K562 (cell line): ENCODE results near the gene EAF2. TPM values are rescaled to one million over a fixed set of nuclear protein-coding genes. Genes with fewer than 3 reads are reported as not detected.
A peak's percentile ranks its signal among the peaks of the same experiment; 100 is the strongest.

Experiments
- ATF1 ChIP-seq, 2 experiments: fragments of 450-650 bp in 1 of 2; IDR thresholded peaks; 2 replicates each; pipeline ENCODE4 v1.6.1; 2016; ENCODE audit warnings: missing compliant biosample characterization in 1 of 2, missing genetic modification characterization in 1 of 2
- FOXA3 ChIP-seq, 2 experiments: fragments of 450-650 bp in 1 of 2; sonication (generic) in 1 of 2; formaldehyde crosslinking; IDR thresholded peaks in 1 of 2; conservative IDR thresholded peaks in 1 of 2; 2 replicates each; pipeline versions ENCODE4 v1.4.0 to v1.8.0; 2020 to 2022; ENCODE audit warnings: mild to moderate bottlenecking in 2 of 2, missing genetic modification reagents in 1 of 2
- FOXJ3 ChIP-seq: sonication (generic); formaldehyde crosslinking; IDR thresholded peaks from 2 replicates; pipeline ENCODE4 v1.4.0; 2020; ENCODE audit warnings: mild to moderate bottlenecking, missing genetic modification reagents
- HDGF ChIP-seq: fragments of 450-650 bp; IDR thresholded peaks from 2 replicates; pipeline ENCODE4 v1.6.1; 2016
- KDM2B ChIP-seq: fragments of 250-450 bp; sonication (Bioruptor Pico); IDR thresholded peaks from 2 replicates; pipeline ENCODE4 v1.8.0; 2021; ENCODE audit warnings: mild to moderate bottlenecking, moderate library complexity
- KLF13 ChIP-seq: fragments of 450-650 bp; IDR thresholded peaks from 2 replicates; pipeline ENCODE4 v1.6.1; 2016; ENCODE audit warnings: missing genetic modification characterization, low read depth, mild to moderate bottlenecking, missing compliant biosample characterization, moderate library complexity, borderline replicate concordance
- MAFG ChIP-seq: fragments of 450-650 bp; conservative IDR thresholded peaks from 2 replicates; pipeline ENCODE4 v1.6.1; 2016; ENCODE audit warnings: missing genetic modification characterization, missing compliant biosample characterization
- PTTG1 ChIP-seq: fragments of 450-650 bp; IDR thresholded peaks from 2 replicates; pipeline ENCODE4 v1.6.1; 2016; ENCODE audit warnings: low read depth, mild to moderate bottlenecking, missing genetic modification characterization, missing compliant biosample characterization
- RUNX1 ChIP-seq: sonication (generic); IDR thresholded peaks from 2 replicates; pipeline ENCODE4 v1.6.1; 2016; ENCODE audit warnings: antibody characterized with exemption, low read depth
- SAFB2 ChIP-seq: fragments of 200-400 bp; formaldehyde crosslinking; IDR thresholded peaks from 2 replicates; pipeline ENCODE4 v1.6.1; 2018; ENCODE audit warnings: borderline replicate concordance, low read length, low read depth, moderate library complexity; ENCODE audit not compliant: severe bottlenecking
- SIN3A ChIP-seq, 2 experiments: fragments of 150-350 bp in 1 of 2; IDR thresholded peaks; 2 replicates each; pipeline ENCODE4 v1.6.1; 2011 to 2016; ENCODE audit warnings: borderline replicate concordance in 2 of 2, low read depth in 2 of 2, low read length in 2 of 2, mild to moderate bottlenecking in 2 of 2, moderate library complexity in 2 of 2; ENCODE audit not compliant: control insufficient read depth in 1 of 2
- SP2 ChIP-seq: IDR thresholded peaks from 2 replicates; pipeline ENCODE4 v1.6.1; 2011; ENCODE audit warnings: mild to moderate bottlenecking, low read depth, low read length, moderate library complexity; ENCODE audit not compliant: poor library complexity, severe bottlenecking; ENCODE audit errors: extremely low read depth
- SUPT5H ChIP-seq: fragments of 450-650 bp; IDR thresholded peaks from 2 replicates; pipeline ENCODE4 v1.6.1; 2016
- TAF1 ChIP-seq: IDR thresholded peaks from 2 replicates; pipeline ENCODE4 v1.6.1; 2011; ENCODE audit warnings: mild to moderate bottlenecking, low read length, moderate library complexity; ENCODE audit not compliant: insufficient read depth, control insufficient read depth, severe bottlenecking; ENCODE audit errors: extremely low read depth
- TCF7 ChIP-seq: sonication (generic); IDR thresholded peaks from 2 replicates; pipeline ENCODE4 v1.6.1; 2016; ENCODE audit warnings: antibody characterized with exemption, borderline replicate concordance
- ZFX ChIP-seq: sonication (generic); formaldehyde crosslinking; IDR thresholded peaks from 2 replicates; pipeline ENCODE4 v1.8.0; 2022; ENCODE audit warnings: mild to moderate bottlenecking, missing genetic modification reagents, moderate library complexity
- ZKSCAN8 ChIP-seq: fragments of 200-800 bp; sonication (Bioruptor generic); IDR thresholded peaks from 2 replicates; pipeline ENCODE4 v1.6.1; 2016; ENCODE audit warnings: missing genetic modification characterization, missing compliant biosample characterization
- ZNF24 ChIP-seq: fragments of 450-650 bp; IDR thresholded peaks from 2 replicates; pipeline ENCODE4 v1.6.1; 2016
- ZNF398 ChIP-seq: fragments of 250-450 bp; sonication (Bioruptor Pico); IDR thresholded peaks from 2 replicates; pipeline ENCODE4 v1.8.0; 2021; ENCODE audit warnings: moderate library complexity, mild to moderate bottlenecking, inconsistent platforms
- ZNF699 ChIP-seq: fragments of 250-450 bp; sonication (Bioruptor Pico); IDR thresholded peaks from 2 replicates; pipeline ENCODE4 v1.8.0; 2021; ENCODE audit warnings: mild to moderate bottlenecking, moderate library complexity; ENCODE audit not compliant: insufficient replicate concordance
- polyA plus RNA-seq, 8 experiments: library from polyadenylated mRNA; depleted of rRNA in 4 of 8; stranded (reverse) in 5 of 8; unstranded in 3 of 8; fragments of >200 nt; fragmentation: Nextera tagmentation in 2 of 8; fragmentation: Illumina TruSeq in 1 of 8; extraction: Ambion mirVana in 2 of 8; extraction: Trizol in 1 of 8; gene quantifications; 2 replicates each; pipeline versions ENCODE4 v1.2.1 to v1.2.3, GENCODE V29; 2011 to 2014; ENCODE audit warnings: inconsistent platforms in 1 of 8, missing spikeins in 1 of 8
- total RNA-seq, 7 experiments: library from RNA; depleted of rRNA in 6 of 7; stranded (reverse); fragments of >200 nt in 6 of 7; fragmentation: Illumina TruSeq in 2 of 7; extraction: Trizol in 2 of 7; gene quantifications; 2 replicates each; pipeline versions ENCODE4 v1.2.1 to v1.2.3, GENCODE V29; 2011 to 2021; ENCODE audit warnings: low replicate concordance in 1 of 7
- TF ChIP-seq, protein P1 (sequence below), 2 experiments: IDR thresholded peaks; 2 replicates each; pipeline ENCODE4 v1.6.1; 2011; ENCODE audit warnings: borderline replicate concordance in 1 of 2, control low read depth in 1 of 2, low read depth in 1 of 2, low read length in 1 of 2, mild to moderate bottlenecking in 1 of 2, mixed read lengths in 1 of 2, moderate library complexity in 1 of 2; ENCODE audit not compliant: insufficient read depth in 1 of 2, insufficient read length in 1 of 2, poor library complexity in 1 of 2, severe bottlenecking in 1 of 2; ENCODE audit errors: extremely low read depth in 1 of 2

The EAF2 gene
- total and polyA plus RNA-seq, 9 of the 15 experiments (the other 6 are each of a cell fraction or from before 2014, with no cell fraction given), result 3.8 to 17.3 (median 6.9) TPM

DNA sequence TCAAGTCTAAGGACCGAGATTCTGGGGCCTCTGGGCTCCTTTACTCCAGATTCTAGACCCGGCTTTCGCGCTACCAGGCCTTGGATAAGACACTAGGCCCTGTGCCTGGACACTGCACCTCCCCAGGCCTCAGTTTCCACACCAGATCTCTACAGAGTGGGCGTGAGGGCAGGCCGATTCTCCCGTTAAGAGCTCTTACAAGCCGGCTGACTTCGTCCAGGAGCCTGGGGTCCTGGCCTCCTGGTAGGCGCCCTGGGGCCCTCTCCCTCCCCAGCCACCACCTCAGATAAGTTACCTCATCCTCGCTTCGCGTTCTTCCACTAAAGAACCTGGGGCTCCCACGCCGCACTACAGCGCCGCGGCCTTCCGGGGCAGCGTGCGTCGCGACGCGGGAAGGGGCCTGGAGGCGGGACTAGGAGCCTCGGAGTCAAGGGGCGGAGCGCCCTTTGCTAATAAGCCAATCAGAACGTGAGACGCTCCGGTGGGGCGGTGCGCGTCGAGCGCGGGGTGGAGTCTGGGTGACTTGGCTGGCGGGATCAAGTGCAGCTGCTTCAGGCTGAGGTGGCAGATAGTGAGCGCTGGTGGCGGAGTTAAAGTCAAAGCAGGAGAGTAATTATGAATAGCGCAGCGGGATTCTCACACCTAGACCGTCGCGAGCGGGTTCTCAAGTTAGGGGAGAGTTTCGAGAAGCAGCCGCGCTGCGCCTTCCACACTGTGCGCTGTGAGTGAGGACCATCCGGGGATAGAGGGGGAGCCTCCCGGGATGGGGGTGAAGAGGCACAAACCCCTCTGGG lies at the start of gene EAF2, which contains the start of gene IQCB1 (continued):
- no peak for TF ChIP-seq RUNX1
- no peak for TF ChIP-seq ATF1 (CRISPR knock-in tag; IDR thresholded peaks at IDR 0.05)
- peak; percentile 82 for TF ChIP-seq ATF1 (tag; IDR thresholded peaks at IDR 0.05)
- TF ChIP-seq SUPT5H, result peak; percentile 74
- TF ChIP-seq ZNF398 (CRISPR knock-in tag), result no peak
- TF ChIP-seq MAFG, result 0 out of 2 replicates have a peak, but pooled peaks have one; percentile 9
- TF ChIP-seq TCF7, result no peak
- peak; percentile 42; the same call in 1 of the 2 replicates for TF ChIP-seq KDM2B
- no peak for TF ChIP-seq ZNF699 (CRISPR knock-in tag)
- TF ChIP-seq, protein P1, sequence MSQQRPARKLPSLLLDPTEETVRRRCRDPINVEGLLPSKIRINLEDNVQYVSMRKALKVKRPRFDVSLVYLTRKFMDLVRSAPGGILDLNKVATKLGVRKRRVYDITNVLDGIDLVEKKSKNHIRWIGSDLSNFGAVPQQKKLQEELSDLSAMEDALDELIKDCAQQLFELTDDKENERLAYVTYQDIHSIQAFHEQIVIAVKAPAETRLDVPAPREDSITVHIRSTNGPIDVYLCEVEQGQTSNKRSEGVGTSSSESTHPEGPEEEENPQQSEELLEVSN (IDR thresholded peaks at IDR 0.05; ENCODE audit: borderline replicate concordance in 1 of 2, extremely low read depth in 1 of 2, insufficient read depth in 1 of 2, insufficient read length in 1 of 2, low read depth in 1 of 2, low read length in 1 of 2, poor library complexity in 1 of 2, severe bottlenecking in 1 of 2), result peak; percentile 93 to 95
- 0 out of 2 replicates have a peak, but pooled peaks have one; percentile 20 for TF ChIP-seq KLF13
- no peak for TF ChIP-seq PTTG1 (tag)
- TF ChIP-seq SAFB2, result no peak
- TF ChIP-seq ZNF24, result peak; percentile 44; the same call in 1 of the 2 replicates
- TF ChIP-seq ZKSCAN8 (CRISPR knock-in tag), result no peak
- peak; percentile 84 for TF ChIP-seq TAF1
- peak in 1 of 2 experiments; percentile 48; a peak in 1 of 4 replicates for TF ChIP-seq SIN3A (IDR thresholded peaks at IDR 0.05; ENCODE audit: borderline replicate concordance in 2 of 2, control insufficient read depth in 1 of 2, low read depth in 2 of 2, low read length in 2 of 2)
- peak; percentile 98 for TF ChIP-seq ZFX (CRISPR knock-in tag)
- no peak for TF ChIP-seq FOXJ3 (CRISPR knock-in tag)
- peak; percentile 17 for TF ChIP-seq SP2
- no peak for TF ChIP-seq FOXA3 (CRISPR knock-in tag; conservative IDR thresholded peaks at IDR 0.05 in 1 of 2, IDR thresholded peaks at IDR 0.05 in 1 of 2)
- TF ChIP-seq HDGF, result no peak
